ENCODE data around the gene TIMP3.

The TIMP3 gene

GRCh38 chr22:32888976-32889375, 87.5 kb downstream of the TIMP3 start:
- ChIA-PET POLR2A (no interaction called here), CTCF (no interaction called here)
- DNase-seq (ENCODE audit: extremely low spot score): no peak
- no peak for TF ChIP-seq CTCF (IDR thresholded peaks at IDR 0.05; ENCODE audit: control extremely low read depth, extremely low read depth, low read depth, missing control alignments)

GRCh38 chr22:32896891-32897290, 95.4 kb downstream of the TIMP3 start:
- no peak for TF ChIP-seq CTCF (IDR thresholded peaks at IDR 0.05; ENCODE audit: control extremely low read depth, extremely low read depth, low read depth, missing control alignments)
- CTCF ChIA-PET: interaction anchor here (1.6 to 1.7 kb wide), 2 partner anchors 11 to 28 kb away, joined by 3 to 6 read pairs; no protein-coding TSS in a partner anchor
- POLR2A ChIA-PET: no interaction called here
- DNase-seq (ENCODE audit: extremely low spot score): no peak

- DNase-seq (ENCODE audit: extremely low spot score): no peak
- TF ChIP-seq CTCF (IDR thresholded peaks at IDR 0.05; ENCODE audit: control extremely low read depth, extremely low read depth, low read depth, missing control alignments): no peak
- ChIA-PET CTCF (interaction anchor here (1.6 kb wide), 1 partner anchor 11 kb away, joined by 6 read pairs; no protein-coding TSS in a partner anchor), POLR2A (no interaction called here)
Measured at GRCh38 chr22:32897400-32897799, 95.9 kb downstream of the TIMP3 start.

- CTCF ChIA-PET: interaction anchor here (1.0 to 1.9 kb wide), 3 partner anchors 12 to 104 kb away, joined by 3 to 4 read pairs (median 4); no protein-coding TSS in a partner anchor
- no peak for DNase-seq (ENCODE audit: extremely low spot score)
- POLR2A ChIA-PET: no interaction called here
- TF ChIP-seq CTCF (IDR thresholded peaks at IDR 0.05; ENCODE audit: control extremely low read depth, extremely low read depth, low read depth, missing control alignments): no peak
Measured at GRCh38 chr22:32900886-32901635, 99.6 kb downstream of the TIMP3 start.

DNA sequence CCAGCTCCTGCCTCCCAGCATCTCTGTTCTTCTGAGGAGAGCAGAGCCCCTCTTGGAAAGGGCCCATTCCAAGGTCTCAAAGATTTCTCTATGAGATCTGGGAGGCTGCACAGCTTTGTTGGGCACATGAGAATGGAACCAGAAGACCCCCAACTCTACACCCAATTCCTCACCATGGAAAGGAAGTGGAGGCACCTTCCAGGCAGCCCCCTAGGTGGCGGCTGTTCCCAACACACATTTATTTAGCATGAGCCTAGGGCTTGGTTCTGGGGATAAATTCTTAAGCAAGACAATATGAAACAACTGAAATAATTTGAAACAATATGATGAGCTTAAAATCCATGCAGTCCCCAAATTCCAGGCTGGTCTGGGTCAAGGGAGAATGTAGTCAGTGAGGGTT, 100.4 kb downstream of the TIMP3 start:
- no peak for DNase-seq (ENCODE audit: extremely low spot score)
- TF ChIP-seq CTCF (IDR thresholded peaks at IDR 0.05; ENCODE audit: control extremely low read depth, extremely low read depth, low read depth, missing control alignments): no peak
- ChIA-PET CTCF (interaction anchor here (1.0 to 1.9 kb wide), 2 partner anchors 18 to 105 kb away, joined by 4 read pairs; no protein-coding TSS in a partner anchor), POLR2A (no interaction called here)

DNA sequence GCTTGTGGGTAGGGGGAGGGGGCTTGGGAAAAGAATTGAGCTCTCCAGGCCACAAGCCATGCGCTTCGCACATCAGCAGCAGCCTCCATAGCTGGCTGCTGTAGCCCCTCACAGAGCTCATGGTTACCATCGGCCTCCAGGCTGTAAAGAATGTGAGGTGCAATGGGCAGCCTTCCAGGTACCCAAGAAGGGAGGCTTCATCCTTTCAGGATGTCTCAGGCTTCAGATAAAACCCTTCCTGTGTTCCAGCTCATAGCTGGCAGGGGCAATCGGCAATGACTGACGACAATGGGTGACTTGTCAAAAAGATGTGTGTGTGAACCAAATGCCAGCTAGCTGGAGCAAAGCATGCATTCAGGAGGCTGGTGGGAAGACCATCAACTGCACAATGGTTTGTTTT, 102.0 kb downstream of the TIMP3 start:
- no peak for DNase-seq (ENCODE audit: extremely low spot score)
- CTCF ChIA-PET: interaction anchor here (0.9 kb wide), 1 partner anchor 12 kb away, joined by 3 read pairs; no protein-coding TSS in a partner anchor
- POLR2A ChIA-PET: no interaction called here
- TF ChIP-seq CTCF (IDR thresholded peaks at IDR 0.05; ENCODE audit: control extremely low read depth, extremely low read depth, low read depth, missing control alignments): no peak

Data from GM10248 (cell line).